ENCODE measurements around the gene CHST11. TPM values are rescaled to one million over a fixed set of nuclear protein-coding genes. Genes with fewer than 3 reads are reported as not detected.

Gene CHST11
- total and polyA plus RNA-seq, 2 of the 4 experiments (the other 2 are of a cell fraction), result 1.4 to 2.7 TPM

DNA sequence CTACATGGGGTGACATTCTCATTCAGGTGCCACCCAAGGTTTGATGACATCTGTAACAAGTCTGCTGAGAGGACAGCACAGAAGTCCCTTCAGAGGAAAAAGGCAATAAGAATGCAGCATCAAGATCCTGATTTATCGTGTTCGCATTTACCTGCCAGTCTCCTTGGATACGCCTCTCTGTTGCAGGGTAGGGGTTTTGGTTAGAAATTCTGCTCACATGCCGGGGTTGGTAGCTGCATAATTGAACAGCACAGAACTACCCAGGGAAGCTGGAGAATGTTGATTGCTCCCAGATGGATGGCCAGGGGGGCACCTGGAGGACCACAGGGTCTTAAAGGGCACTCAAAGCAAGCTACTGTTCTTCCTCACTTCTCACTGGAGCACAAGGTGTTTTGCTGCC, 31.1 kb upstream of the CHST11 start:
- H4K8ac ChIP-seq (ENCODE audit: low read depth in 2 of 2, low read length in 2 of 2), result no peak overlapping the region
- BruUV-seq (replicated peaks), result no TSS peak
- no peaks in the 10 kb centered on the region for H3K36me3 ChIP-seq (ENCODE audit: control insufficient read depth, insufficient read depth, low read length)
- H3K4ac ChIP-seq (ENCODE audit: low read depth, low read length), result no peak overlapping the region
- in situ Hi-C loops (cut with MboI; ENCODE audit: low sequenced_read_pairs) (no loop called here), dilution Hi-C loops (cut with HindIII; ENCODE audit: low sequenced_read_pairs, unreplicated experiment) (no loop called here), intact Hi-C loops (cut with micrococcal nuclease) (no loop called here)
- ChIA-PET POLR2A (ENCODE audit: unreplicated experiment) (no interaction called here), CTCF (no interaction called here)
- DNase-seq (no peak), ATAC-seq (ENCODE audit: low read depth) (no peak)
- no peak overlapping the region for H2AFZ ChIP-seq (replicated peaks; ENCODE audit: low read length, poor library complexity)
- no peak overlapping the region for H2BK20ac ChIP-seq (ENCODE audit: low read depth, low read length)
- H3K9me3 ChIP-seq (ENCODE audit: control insufficient read depth, insufficient read depth, low read length), result no peaks in the 10 kb centered on the region; the same call in 1 of the 2 replicates
- H4K20me1 ChIP-seq (ENCODE audit: insufficient read depth, low read length), result no peaks in the 10 kb centered on the region
- H3K4me3 ChIP-seq (ENCODE audit: insufficient read depth, low read depth, low read length), result no peak overlapping the region
- no peak overlapping the region for H2BK15ac ChIP-seq (ENCODE audit: low read depth, low read length)
- no peak overlapping the region for H3K18ac ChIP-seq (ENCODE audit: low read depth, low read length)
- H4K91ac ChIP-seq (ENCODE audit: insufficient read depth, low read depth, low read length), result no peak overlapping the region
- no peak overlapping the region for H4K5ac ChIP-seq (ENCODE audit: low read depth, low read length)
- H3K27ac ChIP-seq (ENCODE audit: insufficient read depth, low read length), result no peak overlapping the region
- no peak overlapping the region for H3K56ac ChIP-seq (ENCODE audit: extremely low read depth, insufficient read depth, low read length)
- no peak overlapping the region for H3K9ac ChIP-seq (ENCODE audit: low read depth, low read length)
- H3K14ac ChIP-seq (replicated peaks; ENCODE audit: low read depth, low read length), result no peak overlapping the region
- H3K23ac ChIP-seq (ENCODE audit: low read depth, low read length), result no peak overlapping the region
- no peak overlapping the region for H2AK9ac ChIP-seq (replicated peaks; ENCODE audit: low read depth, low read length, poor library complexity)
- H2BK5ac ChIP-seq (ENCODE audit: low read depth, low read length, poor library complexity, severe bottlenecking), result no peak overlapping the region
- no CpG with 5 or more reads among the region's 4 CpGs for WGBS, 2 experiments (ENCODE audit: extremely low coverage in 2 of 2, insufficient read length in 1 of 2)
- H3K9me1 ChIP-seq (ENCODE audit: insufficient read depth, low read length), result no peaks in the 10 kb centered on the region
- H3K27me3 ChIP-seq (ENCODE audit: control insufficient read depth, insufficient read depth, low read length), result peaks cover 55% of the 10 kb centered on the region
- peaks cover 2% of the 10 kb centered on the region; the same call in 1 of the 2 replicates for H3K4me1 ChIP-seq (ENCODE audit: control insufficient read depth, insufficient read depth, low read length)
- TF ChIP-seq RFX5 (IDR thresholded peaks at IDR 0.05; ENCODE audit: low read depth, low read length), result no peak
- TF ChIP-seq NFE2L2 (IDR thresholded peaks at IDR 0.05; ENCODE audit: low read depth, low read length), result no peak
- no peak for TF ChIP-seq RAD21 (IDR thresholded peaks at IDR 0.05; ENCODE audit: low read length)
- TF ChIP-seq CEBPB (IDR thresholded peaks at IDR 0.05; ENCODE audit: low read depth, low read length), result no peak
- TF ChIP-seq MAZ (IDR thresholded peaks at IDR 0.05; ENCODE audit: borderline replicate concordance, low read depth, low read length), result no peak
- no peak for TF ChIP-seq ELK1 (IDR thresholded peaks at IDR 0.05; ENCODE audit: borderline replicate concordance, low read depth, low read length)
- no peak for TF ChIP-seq RCOR1 (IDR thresholded peaks at IDR 0.05; ENCODE audit: insufficient replicate concordance, low read length)
- H3K4me2 ChIP-seq (ENCODE audit: low read depth, low read length), result no peak overlapping the region
- H2AK5ac ChIP-seq (ENCODE audit: low read depth, low read length), result no peak overlapping the region
- H2BK120ac ChIP-seq (ENCODE audit: low read depth, low read length), result no peak overlapping the region
- H3K79me1 ChIP-seq (ENCODE audit: low read depth in 1 of 2, low read length in 2 of 2), result no peaks in the 10 kb centered on the region
